ENCODE data around the gene VEZT.
"Not testable (repeated sequence)": the region's sequence is repeated elsewhere in the genome, so short reads cannot be mapped to it uniquely, and the experiment has no call there.

Gene VEZT

GRCh38 chr12:95191060-95191696, 26.4 kb upstream of the VEZT start:
- H3K27ac Mint-ChIP-seq, result no peak overlapping the region
- H3K27me3 Mint-ChIP-seq, result no peaks in the 10 kb centered on the region
- H3K4me3 Mint-ChIP-seq, result no peak overlapping the region
- no peaks in the 10 kb centered on the region for H3K4me1 Mint-ChIP-seq
- no peak for DNase-seq
- no peak for ATAC-seq
- no peaks in the 10 kb centered on the region for H3K9me3 Mint-ChIP-seq

GRCh38 chr12:95192271-95192670, 25.3 kb upstream of the VEZT start:
- DNase-seq (no peak), ATAC-seq (no peak)
- Mint-ChIP-seq H3K4me1 (no peaks in the 10 kb centered on the region), H3K9me3 (no peaks in the 10 kb centered on the region), H3K4me3 (no peak overlapping the region), H3K27ac (no peak overlapping the region), H3K27me3 (no peaks in the 10 kb centered on the region)

GRCh38 chr12:95193139-95193538, 24.5 kb upstream of the VEZT start:
- no peaks in the 10 kb centered on the region for H3K9me3 Mint-ChIP-seq
- ATAC-seq (no peak), DNase-seq (no peak)
- H3K27ac Mint-ChIP-seq, result no peak overlapping the region
- H3K4me3 Mint-ChIP-seq, result no peak overlapping the region
- no peaks in the 10 kb centered on the region for H3K27me3 Mint-ChIP-seq
- no peaks in the 10 kb centered on the region for H3K4me1 Mint-ChIP-seq

- ATAC-seq (no peak), DNase-seq (no peak)
- H3K27me3 Mint-ChIP-seq, result no peaks in the 10 kb centered on the region
- H3K4me1 Mint-ChIP-seq, result no peaks in the 10 kb centered on the region
- H3K27ac Mint-ChIP-seq, result no peak overlapping the region
- H3K9me3 Mint-ChIP-seq, result no peaks in the 10 kb centered on the region
- H3K4me3 Mint-ChIP-seq, result no peak overlapping the region
Observed at GRCh38 chr12:95195122-95195521, 22.5 kb upstream of the VEZT start.

GRCh38 chr12:95196875-95197569, 20.6 kb upstream of the VEZT start:
- H3K4me3 Mint-ChIP-seq, H3K9me3 Mint-ChIP-seq, H3K4me1 Mint-ChIP-seq, ATAC-seq, H3K27ac Mint-ChIP-seq, H3K27me3 Mint-ChIP-seq, DNase-seq: not testable (repeated sequence)

- ATAC-seq (no peak), DNase-seq (no peak)
- no peaks in the 10 kb centered on the region for H3K27me3 Mint-ChIP-seq
- H3K9me3 Mint-ChIP-seq, result no peaks in the 10 kb centered on the region
- no peak overlapping the region for H3K27ac Mint-ChIP-seq
- no peaks in the 10 kb centered on the region for H3K4me1 Mint-ChIP-seq
- no peak overlapping the region for H3K4me3 Mint-ChIP-seq
Observed at GRCh38 chr12:95197636-95198035, 20.0 kb upstream of the VEZT start.

GRCh38 chr12:95198914-95199313, 18.7 kb upstream of the VEZT start:
- Mint-ChIP-seq H3K27me3 (no peaks in the 10 kb centered on the region), H3K9me3 (no peaks in the 10 kb centered on the region), H3K4me1 (no peaks in the 10 kb centered on the region), H3K4me3 (no peak overlapping the region), H3K27ac (no peak overlapping the region)
- ATAC-seq, result no peak
- DNase-seq, result no peak

- Mint-ChIP-seq H3K9me3 (no peaks in the 10 kb centered on the region), H3K27me3 (no peaks in the 10 kb centered on the region), H3K4me1 (peaks cover 7% of the 10 kb centered on the region), H3K4me3 (no peak overlapping the region), H3K27ac (no peak overlapping the region)
- no peak for ATAC-seq
- no peak for DNase-seq
Observed at GRCh38 chr12:95200128-95200894, 17.3 kb upstream of the VEZT start.

- Mint-ChIP-seq H3K27ac (peak overlapping the region in 1 of 2 donors; percentile 3), H3K27me3 (no peaks in the 10 kb centered on the region), H3K9me3 (no peaks in the 10 kb centered on the region), H3K4me1 (peaks cover 7% of the 10 kb centered on the region), H3K4me3 (no peak overlapping the region)
- ATAC-seq (no peak), DNase-seq (no peak)
Observed at GRCh38 chr12:95201056-95201670, 16.4 kb upstream of the VEZT start.

- DNase-seq (no peak), ATAC-seq (no peak)
- Mint-ChIP-seq H3K4me1 (peaks cover 7% of the 10 kb centered on the region), H3K27me3 (no peaks in the 10 kb centered on the region), H3K4me3 (no peak overlapping the region), H3K9me3 (no peaks in the 10 kb centered on the region), H3K27ac (no peak overlapping the region)
Observed at GRCh38 chr12:95202691-95203486, 14.7 kb upstream of the VEZT start.

- Mint-ChIP-seq H3K4me1 (peaks cover 7% of the 10 kb centered on the region), H3K27ac (no peak overlapping the region), H3K4me3 (no peak overlapping the region), H3K9me3 (no peaks in the 10 kb centered on the region), H3K27me3 (no peaks in the 10 kb centered on the region)
- no peak for ATAC-seq
- no peak for DNase-seq
Observed at GRCh38 chr12:95203487-95204030, 14.0 kb upstream of the VEZT start.

GRCh38 chr12:95204141-95204866, 13.3 kb upstream of the VEZT start:
- ATAC-seq, result no peak
- Mint-ChIP-seq H3K4me1 (peaks cover 7% of the 10 kb centered on the region), H3K27me3 (peaks cover 6% of the 10 kb centered on the region), H3K27ac (peak overlapping the region in 1 of 2 donors; percentile 73), H3K4me3 (no peak overlapping the region), H3K9me3 (no peaks in the 10 kb centered on the region)
- no peak for DNase-seq

GRCh38 chr12:95205016-95205624, 12.5 kb upstream of the VEZT start:
- DNase-seq, result no peak
- Mint-ChIP-seq H3K4me3 (no peak overlapping the region), H3K9me3 (no peaks in the 10 kb centered on the region)

GRCh38 chr12:95205685-95206084, 11.9 kb upstream of the VEZT start:
- no peak overlapping the region for H3K27ac Mint-ChIP-seq
- H3K4me3 Mint-ChIP-seq, result no peak overlapping the region
- H3K27me3 Mint-ChIP-seq, result peaks cover 8% of the 10 kb centered on the region
- DNase-seq (no peak), ATAC-seq (no peak)
- peaks cover 7% of the 10 kb centered on the region for H3K4me1 Mint-ChIP-seq
- H3K9me3 Mint-ChIP-seq, result no peaks in the 10 kb centered on the region

More at GRCh38 chr12:95205016-95205624, 12.5 kb upstream of the VEZT start:
- Mint-ChIP-seq H3K4me1 (peaks cover 7% of the 10 kb centered on the region), H3K27ac (no peak overlapping the region), H3K27me3 (peaks cover 8% of the 10 kb centered on the region)
- ATAC-seq, result no peak
